ENCODE measurements around the gene ADRB1.

- no peak for TF ChIP-seq CTCF (IDR thresholded peaks at IDR 0.05)
- no peak for TF ChIP-seq POLR2A (IDR thresholded peaks at IDR 0.05)
Observed at GRCh38 chr10:114087255-114087654, 43.6 kb downstream of the ADRB1 start.
